GM21529 (cell line): ENCODE data around the gene MLLT1.

Experiments used
- ATAC-seq: cut with Tn5 transposase; IDR thresholded peaks from one replicate; pipeline ENCODE4 v1.9.1; 2021; ENCODE audit not compliant: unreplicated experiment

MLLT1 gene

GRCh38 chr19:6275170-6275744 is 4.5 kb downstream of the MLLT1 start:
- ATAC-seq = no peak

DNA sequence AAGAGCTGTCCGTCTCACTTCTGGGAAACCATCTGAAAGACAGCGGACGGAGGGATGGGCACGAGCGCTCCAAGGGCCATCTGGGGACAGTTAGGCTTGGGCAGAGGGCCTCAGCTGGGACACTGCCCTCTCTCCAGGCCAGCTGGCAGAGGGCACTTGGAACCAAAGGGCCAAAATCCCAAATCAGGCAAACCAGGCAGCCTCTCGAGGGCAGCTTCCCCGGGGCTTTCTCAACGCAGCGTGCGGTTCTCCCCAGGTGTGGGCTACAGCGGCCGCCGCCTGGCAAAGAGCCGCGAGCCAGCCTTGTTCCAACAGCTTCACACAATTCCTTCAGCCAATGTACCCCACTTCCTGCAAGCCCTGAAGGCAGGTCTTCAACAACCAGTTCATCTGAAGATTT is 5.0 kb downstream of the MLLT1 start:
- no peak for ATAC-seq

GRCh38 chr19:6273701-6274601 is 5.8 kb downstream of the MLLT1 start:
- no peak for ATAC-seq

DNA sequence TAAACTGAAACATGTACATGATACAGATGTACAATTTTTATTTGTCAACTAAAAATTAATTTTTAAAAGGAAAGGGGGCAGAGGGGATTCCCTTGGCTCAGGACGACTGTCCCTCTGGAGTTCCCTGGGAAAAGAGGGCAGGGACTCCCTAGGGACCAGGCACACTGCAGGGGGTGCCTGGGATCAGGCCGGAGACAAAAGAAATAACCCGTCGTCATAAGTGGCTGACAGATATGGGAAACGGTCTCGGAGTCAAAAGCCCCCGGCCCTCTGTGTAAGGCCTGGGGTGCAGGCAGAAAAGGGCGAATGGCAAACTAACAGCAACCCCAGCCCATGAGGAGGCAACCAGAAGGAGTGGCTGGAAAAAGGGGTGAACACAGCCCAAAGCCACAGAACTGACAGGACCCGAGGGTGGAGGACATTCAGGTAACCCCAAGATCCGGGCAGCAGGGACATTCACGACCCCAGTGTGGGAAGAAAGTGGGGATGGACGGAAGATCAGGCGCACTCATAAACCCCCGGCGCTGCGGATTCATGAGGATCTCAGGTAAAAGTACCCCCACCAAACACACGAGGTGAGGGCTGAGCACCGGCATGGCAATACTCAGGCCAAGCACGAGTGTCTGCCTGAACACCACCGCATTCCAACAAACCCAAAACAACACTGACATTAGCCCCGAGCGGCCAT is 6.7 kb downstream of the MLLT1 start:
- ATAC-seq = no peak

DNA sequence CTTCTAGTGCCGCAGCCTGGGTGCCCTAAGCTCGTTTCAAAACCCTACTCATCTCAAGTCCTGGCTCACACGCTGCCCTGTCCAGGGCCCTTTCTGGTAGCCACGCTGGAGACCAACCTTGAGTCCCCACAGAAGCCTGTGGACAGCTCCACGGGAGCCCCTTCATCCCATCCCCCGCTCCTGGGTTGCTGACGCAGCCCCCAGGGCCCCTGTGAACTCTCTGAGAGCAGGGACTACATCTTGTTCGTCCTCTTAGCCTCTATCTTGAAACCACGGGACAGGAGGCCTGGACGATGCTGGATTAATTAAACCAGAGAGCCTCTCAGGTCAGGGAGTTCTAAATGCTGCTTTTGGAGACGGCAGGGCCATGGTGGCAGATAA is 7.4 kb downstream of the MLLT1 start:
- no peak for ATAC-seq

DNA sequence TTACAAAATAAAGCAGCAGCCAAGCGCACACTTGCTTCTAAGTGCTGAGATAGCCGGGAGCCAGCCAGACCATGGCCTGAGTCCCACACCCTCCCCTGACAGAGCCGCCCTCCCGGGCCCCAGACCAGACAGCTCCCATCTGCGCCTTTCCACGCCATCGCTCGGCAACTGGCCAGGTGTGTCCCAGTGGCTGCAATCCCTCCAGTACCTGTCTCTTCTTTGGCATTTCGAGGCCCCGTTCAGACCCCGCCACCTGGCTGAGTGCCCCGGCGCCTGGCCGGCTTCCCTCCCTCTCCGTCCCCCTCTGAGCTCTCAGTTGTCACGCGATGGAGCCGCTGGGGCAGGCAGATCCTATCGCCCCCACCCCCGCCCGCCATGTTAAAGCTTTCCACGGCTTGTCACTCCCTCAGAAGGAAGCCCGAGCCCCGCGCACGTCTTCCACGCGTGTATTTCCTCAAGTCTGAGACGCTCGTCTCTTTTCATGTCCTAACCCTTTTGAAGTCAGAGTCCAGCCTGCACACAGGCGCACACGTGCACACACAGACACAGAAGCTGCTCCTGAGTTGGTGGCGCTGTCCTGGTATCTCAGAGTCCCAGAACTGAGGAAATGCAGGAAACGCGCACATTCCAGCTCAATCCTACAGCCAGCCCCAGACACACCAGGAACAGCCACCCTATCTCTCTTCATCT is 7.9 kb downstream of the MLLT1 start:
- no peak for ATAC-seq

DNA sequence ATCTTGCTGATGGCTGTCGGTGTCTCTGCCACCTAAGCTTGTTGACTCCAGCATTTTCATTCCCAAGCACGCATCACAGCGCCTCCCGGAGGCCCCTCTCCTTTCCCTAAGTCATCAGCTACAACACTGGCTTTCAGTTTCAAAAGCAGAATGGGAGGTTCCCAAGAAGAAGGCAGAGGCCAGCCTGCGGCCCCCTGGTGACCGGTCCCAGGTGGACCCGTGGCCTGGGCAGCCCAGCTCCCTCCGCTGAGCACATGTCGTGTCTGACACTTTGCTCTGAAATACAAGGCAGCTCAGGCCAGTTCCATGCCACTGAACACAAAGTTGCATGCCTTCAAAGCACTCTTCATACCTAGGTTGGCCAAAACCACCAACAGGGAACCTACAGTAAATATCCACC is 8.5 kb downstream of the MLLT1 start:
- ATAC-seq = no peak

DNA sequence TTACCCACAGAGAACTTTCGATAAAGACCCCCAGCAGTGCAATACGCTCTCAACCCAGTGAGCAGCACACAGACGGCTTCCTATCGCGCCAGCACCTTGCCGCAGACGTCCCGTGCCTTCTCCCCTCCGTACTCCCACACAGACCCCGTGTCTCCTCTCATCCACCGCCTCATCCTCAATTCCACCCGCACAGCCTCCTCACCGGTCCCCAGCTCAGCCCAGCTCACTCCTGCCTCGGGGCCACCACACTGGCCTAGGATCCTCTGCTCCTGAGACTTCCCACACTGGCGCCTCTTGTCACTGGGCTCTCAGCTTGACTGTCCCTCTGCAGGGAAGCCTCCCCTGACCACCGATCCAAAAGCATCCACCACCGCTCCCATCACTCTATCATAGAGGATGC is 9.0 kb downstream of the MLLT1 start:
- no peak for ATAC-seq

GRCh38 chr19:6270076-6270745 is 9.6 kb downstream of the MLLT1 start:
- no peak for ATAC-seq

- no peak for ATAC-seq
Measured at GRCh38 chr19:6269101-6269886, 10.5 kb downstream of the MLLT1 start.

DNA sequence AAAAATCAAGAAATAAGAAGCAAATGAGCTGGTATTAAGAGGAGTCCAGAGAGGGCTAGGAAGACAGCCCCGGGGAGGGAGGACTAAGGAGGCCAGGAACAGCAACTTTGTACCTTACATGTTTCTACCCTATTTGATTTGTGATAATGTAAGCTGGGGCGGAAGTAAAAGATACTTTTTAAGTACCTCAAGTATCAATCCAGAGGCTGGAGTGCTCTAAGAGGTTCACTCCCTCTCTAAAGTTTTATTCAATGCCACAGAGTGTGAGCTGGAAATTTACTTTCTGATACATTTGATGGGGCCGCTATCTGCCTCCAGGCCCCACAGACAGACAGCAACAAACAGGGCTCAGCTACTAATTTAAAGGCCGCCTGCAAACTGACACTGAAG is 11.4 kb downstream of the MLLT1 start:
- ATAC-seq = no peak

DNA sequence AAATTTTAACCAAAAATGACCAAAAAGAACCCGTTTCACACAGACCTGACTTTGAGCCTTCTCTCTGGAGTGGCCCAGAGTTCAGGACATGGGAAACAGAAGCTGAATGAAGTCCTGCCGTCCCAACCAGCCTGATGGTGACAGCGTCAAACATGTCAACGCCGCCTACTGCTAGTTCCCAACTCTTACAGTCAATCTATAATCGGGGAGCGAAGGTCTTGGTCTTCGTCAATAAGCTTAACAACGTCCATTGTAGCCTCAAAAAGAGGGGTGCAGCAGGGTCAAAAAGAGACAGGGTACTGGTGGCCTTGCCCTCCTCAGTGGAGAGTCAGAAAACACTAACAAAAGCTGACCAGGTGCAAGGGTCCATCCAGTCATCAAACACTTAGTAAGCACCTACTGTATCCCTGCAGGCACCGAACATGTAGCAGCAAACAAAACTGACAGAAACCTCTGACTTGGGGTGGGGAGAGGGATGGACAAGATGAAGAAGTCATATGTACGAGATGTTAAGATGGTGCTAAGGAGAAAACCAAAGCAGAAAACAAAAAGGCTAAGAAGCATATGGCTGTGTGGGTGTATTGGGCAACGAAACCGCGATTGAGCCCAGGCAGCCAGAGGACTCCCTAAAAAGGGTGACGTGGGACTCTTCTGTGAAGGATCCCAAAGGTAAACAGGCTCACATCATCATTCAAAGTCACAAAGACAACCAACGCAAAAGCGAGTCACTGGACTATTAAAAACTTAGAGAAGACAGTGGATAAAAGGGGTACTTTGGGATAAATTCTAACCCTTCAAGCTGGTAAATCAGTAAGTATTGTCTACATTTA is 12.0 kb downstream of the MLLT1 start:
- no peak for ATAC-seq

GRCh38 chr19:6264803-6265202 is 15.0 kb downstream of the MLLT1 start:
- no peak for ATAC-seq

DNA sequence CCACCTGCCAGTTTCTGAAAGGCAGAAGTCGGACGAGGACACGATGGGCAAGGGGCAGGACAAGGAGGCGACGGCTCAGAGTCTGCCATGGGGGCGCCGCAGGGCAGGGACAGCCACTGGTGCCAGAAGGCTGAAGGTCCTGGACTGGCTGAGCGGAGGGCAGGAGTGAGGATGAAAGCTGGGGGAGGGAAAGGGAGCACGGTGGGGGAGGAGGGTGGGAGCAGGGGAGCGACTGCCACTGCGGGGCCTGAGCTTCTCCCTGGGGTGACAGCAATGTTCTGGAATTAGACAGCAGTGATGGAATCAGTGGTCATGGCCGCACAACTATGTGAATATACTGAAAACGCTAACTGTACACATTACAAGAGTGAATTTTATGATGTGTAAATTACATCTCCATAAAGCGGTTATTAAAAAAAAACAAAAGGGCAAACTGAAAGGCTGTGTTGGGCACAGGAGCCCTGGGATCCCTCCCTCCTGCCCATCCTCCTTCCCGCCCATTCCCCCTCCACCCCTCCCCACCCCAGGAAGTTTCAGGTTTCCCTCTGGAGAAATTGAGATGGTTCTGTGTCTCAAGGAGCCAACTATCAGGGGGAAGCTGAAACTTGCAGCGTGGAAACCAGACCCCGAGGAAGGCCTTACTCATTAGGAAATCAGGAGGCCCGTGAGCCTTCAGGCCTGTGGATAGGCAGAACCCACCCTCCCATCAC is 15.9 kb downstream of the MLLT1 start:
- no peak for ATAC-seq

DNA sequence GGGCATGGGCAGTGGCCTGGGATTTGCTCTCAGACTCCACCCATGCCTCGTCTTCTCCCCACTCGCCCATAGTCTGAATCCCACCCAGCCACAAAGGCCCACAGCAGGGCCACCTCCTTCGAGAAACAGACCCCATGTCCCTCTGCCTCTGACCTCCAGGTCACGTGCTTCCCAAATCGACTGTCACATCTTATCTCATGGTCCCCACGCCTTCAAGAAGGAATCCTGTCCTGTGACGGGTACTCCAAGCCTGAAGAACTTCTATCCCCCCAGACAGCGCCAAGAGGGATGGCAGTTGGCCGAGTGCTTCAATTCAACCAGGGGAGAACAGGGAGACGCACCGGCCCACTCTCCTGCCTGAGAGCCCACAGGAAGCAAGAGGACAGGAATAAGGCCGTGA is 16.5 kb downstream of the MLLT1 start:
- no peak for ATAC-seq

- ATAC-seq = no peak
Measured at GRCh38 chr19:6262519-6262918, 17.3 kb downstream of the MLLT1 start.

- ATAC-seq = no peak
Measured at GRCh38 chr19:6261883-6262282, 17.9 kb downstream of the MLLT1 start.

DNA sequence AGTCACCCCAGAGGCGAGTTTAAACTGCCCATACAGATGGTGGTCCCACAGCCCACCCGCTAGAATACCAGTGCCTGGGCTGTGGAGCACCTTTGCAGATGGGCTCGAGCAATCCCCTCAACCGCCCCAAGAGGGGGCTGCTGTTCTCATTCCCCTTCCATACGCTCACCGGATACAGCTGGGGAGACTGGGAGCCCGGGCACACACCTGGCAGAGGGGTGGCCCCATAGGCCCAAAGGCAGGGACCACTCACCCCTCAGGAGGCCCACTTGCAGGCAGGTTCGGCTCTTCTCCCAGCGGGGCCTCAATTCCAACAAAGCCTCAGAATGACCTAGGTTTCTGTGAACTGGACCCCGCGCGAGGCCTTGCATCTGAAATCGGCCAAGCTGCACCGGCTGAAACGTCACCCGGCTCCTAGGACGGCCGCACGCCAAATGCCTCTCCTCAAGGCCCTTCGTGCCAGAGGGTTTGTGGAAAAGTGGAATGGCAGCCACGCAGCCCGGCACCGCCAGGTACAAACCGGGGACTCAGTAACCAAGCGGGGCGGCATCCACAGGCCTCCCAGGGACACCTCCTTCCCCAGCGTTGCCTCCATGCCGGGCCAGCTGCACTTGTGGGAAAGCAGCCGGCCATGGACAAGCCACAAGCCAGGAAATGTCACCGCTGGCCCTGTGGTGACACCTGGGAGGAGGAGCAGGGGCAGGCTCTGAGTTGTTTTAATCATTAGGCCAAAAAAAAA is 18.7 kb downstream of the MLLT1 start:
- ATAC-seq = no peak
